HG03575 (cell line): ENCODE results near the gene BLOC1S5.
"Not testable (repeated sequence)": the region's sequence is repeated elsewhere in the genome, so short reads cannot be mapped to it uniquely, and the experiment has no call there.

ENCODE experiments used
- ATAC-seq: cut with Tn5 transposase; IDR thresholded peaks from one replicate; pipeline ENCODE4 v1.9.1; 2021; ENCODE audit not compliant: unreplicated experiment, insufficient number of reproducible peaks, low FRiP score; ENCODE audit errors: extremely low read depth

BLOC1S5 gene

DNA sequence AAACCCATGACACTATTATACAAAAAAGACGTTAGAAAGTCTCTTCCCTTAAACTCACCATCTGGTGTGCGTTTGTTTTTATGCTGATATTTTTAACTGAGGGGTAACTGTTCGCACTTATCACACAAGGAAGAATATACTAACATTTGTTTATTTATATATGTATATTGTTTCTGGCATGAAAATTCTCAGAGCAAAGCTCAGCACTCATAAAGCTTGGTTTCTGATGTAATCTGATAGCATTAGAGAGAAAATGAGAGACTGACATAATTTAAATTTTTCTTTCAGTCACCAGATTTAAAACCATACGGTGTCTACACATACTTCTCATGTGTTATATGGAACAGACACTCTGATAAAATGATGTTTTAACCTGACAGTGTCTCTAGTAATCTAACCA, 6.9 kb downstream of the BLOC1S5 start:
- no peak for ATAC-seq

- ATAC-seq, result no peak
These were observed 9.9 kb downstream of the BLOC1S5 start for GRCh38 chr6:8054276-8054675.

DNA sequence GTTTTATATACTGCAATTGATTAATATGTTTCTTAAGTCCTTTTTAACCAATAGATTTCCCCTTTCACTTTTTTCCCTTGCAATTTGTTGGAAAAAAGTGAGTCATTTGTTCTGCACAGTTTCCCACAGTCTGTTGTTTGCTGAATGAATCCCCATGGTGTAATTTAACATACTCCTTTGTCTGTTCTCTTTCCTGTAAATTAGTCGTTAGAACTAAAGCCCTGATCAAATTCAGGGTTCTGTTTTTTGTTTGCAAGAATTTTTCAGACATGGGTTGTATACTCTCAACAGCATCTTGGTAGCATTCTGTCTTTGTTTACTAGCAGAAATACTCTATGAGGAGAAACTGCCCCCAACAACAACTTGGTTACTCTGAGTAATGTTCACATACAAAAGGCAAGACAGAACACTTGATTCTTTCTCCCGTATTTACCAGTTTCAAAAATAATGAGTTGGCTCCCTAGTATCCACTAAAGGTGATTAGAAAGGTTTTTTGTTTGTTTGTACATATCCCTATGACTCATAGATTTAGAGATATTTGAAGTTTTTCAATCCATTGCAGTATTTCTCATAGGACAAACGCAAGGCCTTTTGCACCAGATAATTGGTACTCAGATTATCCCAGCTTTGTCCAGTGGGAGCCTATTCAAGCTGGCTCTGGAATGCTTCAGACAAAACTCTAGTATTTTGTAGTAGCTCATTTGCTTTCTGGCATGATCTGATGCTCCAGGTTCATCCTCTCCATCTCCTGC, 16.5 kb downstream of the BLOC1S5 start:
- ATAC-seq, result no peak

- ATAC-seq, result not testable (repeated sequence)
These were observed 18.4 kb downstream of the BLOC1S5 start for GRCh38 chr6:8045769-8046168.

DNA sequence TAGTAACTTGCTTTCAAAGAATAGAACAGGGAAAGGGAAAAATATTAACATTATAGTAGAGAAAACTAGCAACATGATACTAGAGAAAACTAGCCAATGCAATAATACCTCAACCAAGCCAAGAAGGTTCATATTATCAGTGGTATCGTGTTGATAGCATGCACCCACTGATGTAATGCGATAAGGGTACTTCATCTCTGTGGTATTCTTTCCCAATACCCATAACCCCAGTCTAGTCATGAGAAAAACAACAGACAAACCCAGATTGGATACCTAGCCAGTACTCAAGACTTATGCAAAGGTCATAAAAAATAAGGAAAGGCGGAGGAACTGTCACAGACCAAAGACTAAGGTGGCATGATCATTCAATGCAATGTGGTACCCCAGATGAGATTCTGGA, 21.0 kb downstream of the BLOC1S5 start:
- ATAC-seq, result no peak

- no peak for ATAC-seq
These were observed 22.1 kb downstream of the BLOC1S5 start for GRCh38 chr6:8041913-8042583.

DNA sequence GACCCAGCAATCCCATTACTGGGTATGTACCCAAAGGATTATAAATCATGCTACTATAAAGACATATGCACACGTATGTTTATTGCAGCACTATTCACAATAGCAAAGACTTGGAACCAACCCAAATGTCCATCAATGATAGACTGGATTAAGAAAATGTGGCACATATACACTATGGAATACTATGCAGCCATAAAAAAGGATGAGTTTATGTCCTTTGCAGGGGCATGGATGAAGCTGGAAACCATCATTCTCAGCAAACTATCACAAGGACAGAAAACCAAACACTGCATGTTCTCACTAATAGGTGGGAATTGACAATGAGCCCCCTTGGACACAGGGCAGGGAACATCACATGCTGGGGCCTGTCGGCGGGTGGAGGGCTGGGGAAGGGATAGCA, 30.1 kb downstream of the BLOC1S5 start:
- ATAC-seq, result not testable (repeated sequence)

DNA sequence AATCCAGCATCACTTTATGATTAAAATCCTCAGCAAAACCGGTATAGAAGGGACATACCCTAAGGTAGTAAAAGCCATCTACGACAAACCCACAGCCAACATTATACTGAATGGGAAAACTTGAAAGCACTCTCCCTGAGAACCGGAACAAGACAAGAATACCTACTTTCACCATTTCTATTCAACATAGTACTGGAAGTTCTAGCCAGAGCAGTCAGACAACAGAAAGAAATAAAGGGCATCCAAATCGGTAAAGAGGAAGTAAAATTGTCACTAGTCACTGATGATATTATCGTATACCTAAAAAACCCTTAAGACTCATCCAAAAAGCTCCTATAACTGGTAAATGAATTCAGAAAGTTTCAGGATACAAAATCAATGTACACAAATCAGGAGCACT, 33.3 kb downstream of the BLOC1S5 start:
- no peak for ATAC-seq

GRCh38 chr6:8029243-8029870, 34.8 kb downstream of the BLOC1S5 start:
- ATAC-seq, result no peak

- ATAC-seq, result no peak
These were observed 36.1 kb downstream of the BLOC1S5 start for GRCh38 chr6:8027965-8028651.

- ATAC-seq, result no peak
These were observed 37.4 kb downstream of the BLOC1S5 start for GRCh38 chr6:8026800-8027199.

DNA sequence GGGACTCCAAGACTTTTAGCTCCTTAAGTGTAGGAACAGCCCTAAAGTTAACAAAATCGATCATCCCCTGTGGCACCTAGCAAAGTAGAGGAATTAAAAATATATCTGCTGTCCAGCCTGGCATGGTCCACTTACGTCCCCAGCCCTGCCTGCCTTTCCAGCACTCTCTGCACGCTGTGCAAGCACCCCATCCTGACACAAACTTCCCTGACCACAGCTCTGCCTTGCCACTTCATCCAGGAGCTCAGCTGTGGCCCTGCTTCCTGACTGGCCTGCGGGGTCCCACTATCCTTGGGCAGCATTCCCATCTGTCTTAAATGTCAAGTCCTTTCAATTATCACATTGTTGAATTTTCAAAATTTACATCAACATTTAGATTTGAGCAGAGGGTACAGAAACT, 39.0 kb downstream of the BLOC1S5 start:
- ATAC-seq, result no peak

GRCh38 chr6:8023638-8024037, 40.6 kb downstream of the BLOC1S5 start:
- no peak for ATAC-seq

- ATAC-seq, result no peak
These were observed 44.1 kb downstream of the BLOC1S5 start for GRCh38 chr6:8020083-8020482.

DNA sequence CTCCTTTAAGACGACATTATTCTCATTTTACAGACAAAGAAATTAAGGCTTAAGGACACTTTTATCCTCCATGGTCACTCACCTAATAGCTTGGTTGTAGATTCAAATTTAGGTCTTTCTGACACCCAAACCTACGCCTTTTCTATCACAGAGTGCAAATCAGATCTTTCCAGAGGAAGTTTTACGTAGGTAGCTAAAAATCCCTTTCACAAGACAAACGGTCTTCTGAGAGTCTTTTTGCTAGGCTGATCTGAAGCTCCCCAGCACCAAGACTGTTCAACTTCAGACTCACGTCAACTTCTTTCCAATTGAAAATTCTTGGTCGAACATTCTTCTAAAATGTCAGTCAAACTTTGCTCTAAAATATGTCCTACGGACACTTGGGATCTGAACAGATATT, 46.5 kb downstream of the BLOC1S5 start:
- no peak for ATAC-seq

DNA sequence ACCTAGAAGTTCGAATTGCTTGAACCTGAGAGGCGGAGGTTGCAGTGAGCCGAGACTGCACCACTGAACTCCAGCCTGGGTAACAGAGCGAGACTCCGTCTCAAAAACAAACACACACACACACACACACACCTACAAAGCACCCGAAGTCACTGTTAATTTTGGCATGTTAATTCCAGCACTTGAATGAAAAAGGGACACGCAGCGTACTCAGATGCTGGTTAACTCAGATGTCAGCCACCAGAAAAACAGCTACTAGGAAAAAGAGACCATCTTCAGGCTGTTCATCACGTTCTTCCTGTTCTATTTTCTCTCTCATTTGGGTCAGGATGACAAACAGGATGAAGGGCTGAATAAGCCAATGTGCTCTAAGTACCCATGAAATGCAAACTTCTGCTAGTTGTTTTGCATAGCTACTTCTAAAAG, 46.9 kb downstream of the BLOC1S5 start:
- ATAC-seq, result no peak

DNA sequence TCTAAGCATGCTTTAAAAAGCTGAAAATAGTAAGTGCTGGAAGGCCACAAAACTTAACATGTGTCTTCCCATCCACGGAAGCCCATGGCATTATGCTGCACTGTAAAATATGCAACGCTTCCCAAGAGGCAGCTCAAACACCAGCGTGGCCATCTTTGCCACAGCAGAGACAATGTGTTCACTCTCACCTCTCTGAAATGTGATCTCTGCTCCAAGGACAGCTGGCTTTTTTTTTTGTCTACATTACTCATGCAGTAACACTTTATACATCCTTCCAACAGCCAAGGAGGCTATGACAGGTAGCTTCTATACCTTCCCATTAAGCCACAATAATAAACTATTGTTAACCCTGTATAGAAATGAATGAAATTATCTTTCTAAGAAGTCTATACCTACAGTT, 49.2 kb downstream of the BLOC1S5 start:
- ATAC-seq, result no peak

GRCh38 chr6:8013763-8014162, 50.4 kb downstream of the BLOC1S5 start:
- ATAC-seq, result no peak

GRCh38 chr6:8006208-8006607, 58.0 kb downstream of the BLOC1S5 start:
- no peak for ATAC-seq

- no peak for ATAC-seq
These were observed 59.1 kb downstream of the BLOC1S5 start for GRCh38 chr6:8005136-8005535.
